A549 treated with dexamethasone at 1 μM for 4 hours (cell line): Measurements from ENCODE around the gene SLC52A1. TPM values are rescaled to one million over a fixed set of nuclear protein-coding genes. Genes with fewer than 3 reads are reported as not detected.

Experiments
- total RNA-seq: library from RNA; stranded (reverse); fragments of 200-300 nt; extraction: Qiagen RNA extraction; gene quantifications from 5 replicates; pipeline ENCODE4 v1.2.3, GENCODE V29; 2022

Gene SLC52A1
- total RNA-seq: 0.34 to 1.0 TPM (median 0.65 TPM) in 5 replicates

DNA sequence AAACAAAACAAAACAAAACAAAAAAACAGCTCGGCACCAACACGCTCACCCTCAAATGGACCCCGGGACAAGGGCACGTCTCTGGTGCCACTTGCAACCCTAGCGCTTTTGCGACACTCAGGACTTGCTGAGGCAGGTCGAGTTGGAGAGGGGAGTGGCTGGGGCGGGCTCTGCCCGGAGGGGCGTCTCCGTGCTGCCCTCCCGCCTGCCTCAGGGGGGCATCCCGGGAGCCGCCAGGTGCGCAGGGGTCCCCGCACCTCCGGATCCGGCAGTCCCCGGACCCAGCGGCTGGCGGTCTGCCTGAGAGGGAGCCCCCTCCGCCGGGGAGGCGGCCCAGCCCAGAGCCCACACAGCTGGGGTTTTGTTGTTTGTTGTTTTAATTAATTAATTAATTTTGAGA is at the start of gene SLC52A1:
TSS of gene SLC52A1 (minus strand) at position 112 of the 400 bp plus-strand sequence. CDS start 820 bp downstream, outside the sequence.

DNA sequence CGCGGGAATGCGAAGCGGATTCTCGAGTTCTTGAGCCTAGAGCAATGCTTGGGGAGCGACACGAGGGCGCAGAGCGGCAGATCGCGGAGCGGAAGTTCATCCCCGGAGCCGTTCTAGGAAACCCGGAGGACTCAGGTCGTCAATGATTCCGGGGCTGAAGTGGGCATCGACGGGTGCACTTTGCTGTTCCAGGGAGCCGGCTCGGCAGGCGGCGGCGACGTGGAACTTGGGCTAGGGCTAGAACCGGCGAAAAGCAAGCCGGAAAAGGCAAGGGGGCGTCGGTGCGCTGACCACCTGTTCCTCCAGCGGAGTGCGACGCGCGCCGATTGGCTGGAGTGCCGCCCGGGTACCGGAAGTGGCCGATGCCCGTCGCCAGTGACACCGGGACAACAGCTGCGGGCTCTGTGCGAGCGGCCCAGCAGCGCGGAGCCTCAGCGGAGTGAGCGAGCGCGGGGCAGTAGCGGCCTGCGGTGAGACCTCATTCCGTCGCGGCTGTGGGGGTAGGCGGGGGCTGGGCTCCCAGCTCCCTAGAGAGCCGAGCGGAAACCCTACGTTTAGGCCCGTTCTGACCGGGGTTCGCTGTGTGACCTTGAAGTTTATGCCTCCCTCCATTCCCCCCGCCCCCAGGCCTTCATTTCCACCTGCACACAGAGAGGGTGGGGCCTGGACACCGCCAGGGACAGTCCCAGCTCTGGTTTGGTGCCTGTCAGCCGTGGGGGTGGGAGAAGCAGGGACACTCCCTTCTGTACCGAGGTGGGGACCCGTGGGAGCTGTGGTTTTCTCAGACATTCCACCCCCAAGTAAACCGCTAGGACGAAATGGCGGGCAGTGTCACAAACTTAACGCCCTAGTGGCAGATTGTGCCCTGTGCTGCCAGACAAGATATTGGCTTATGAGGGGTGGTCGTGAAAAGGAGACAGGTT is 43.1 kb upstream of the SLC52A1 start, which contains the start of gene ZFP3:
TSS of gene ZFP3 (plus strand) at position 362 of the 923 bp plus-strand sequence. CDS start 13,038 bp downstream, outside the sequence.

DNA sequence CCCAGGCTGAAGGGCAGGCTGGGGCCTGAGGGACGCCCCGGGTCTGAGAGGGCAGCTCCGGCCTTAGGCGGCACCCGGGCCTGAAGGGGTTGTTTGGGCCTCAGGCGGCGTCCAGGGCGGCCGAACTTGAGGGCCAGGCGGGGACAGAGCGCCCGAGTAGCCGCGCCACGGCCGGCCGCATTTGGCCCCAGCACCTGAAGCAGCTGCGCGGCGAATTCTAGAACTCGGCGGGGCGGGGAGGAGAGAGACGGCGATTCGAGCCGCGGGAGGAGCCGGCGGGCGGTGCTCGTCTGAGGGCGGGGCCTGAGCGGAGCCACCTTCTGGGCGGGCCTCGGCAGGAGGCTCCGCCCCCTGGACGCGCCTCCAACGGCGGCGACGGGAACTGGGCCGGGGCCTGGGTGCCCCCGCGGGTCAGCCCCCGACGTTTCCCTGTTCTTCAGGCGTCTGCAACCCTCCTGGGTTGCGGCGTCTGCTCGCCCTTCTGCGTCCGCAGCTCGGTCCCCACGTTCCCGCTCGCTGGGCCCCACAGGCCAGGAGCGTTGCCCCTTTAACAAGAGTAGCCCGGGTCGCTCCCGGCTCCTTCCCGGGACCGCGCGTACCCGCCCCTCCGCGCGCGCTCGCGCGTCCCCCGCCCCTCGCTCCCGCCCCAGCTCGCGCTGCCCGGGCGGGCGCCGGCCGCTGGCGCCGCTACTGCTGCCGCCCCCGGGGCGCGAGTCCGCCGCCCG is 37.8 kb downstream of the SLC52A1 start, which contains the start of the genes INCA1 and KIF1C:
TSS of gene INCA1 (minus strand) at position 221 of the 725 bp plus-strand sequence. CDS start 3,085 bp downstream, outside the sequence.
TSS of gene KIF1C (plus strand) at position 649 of the 725 bp plus-strand sequence. CDS start 2,297 bp downstream, outside the sequence.

DNA sequence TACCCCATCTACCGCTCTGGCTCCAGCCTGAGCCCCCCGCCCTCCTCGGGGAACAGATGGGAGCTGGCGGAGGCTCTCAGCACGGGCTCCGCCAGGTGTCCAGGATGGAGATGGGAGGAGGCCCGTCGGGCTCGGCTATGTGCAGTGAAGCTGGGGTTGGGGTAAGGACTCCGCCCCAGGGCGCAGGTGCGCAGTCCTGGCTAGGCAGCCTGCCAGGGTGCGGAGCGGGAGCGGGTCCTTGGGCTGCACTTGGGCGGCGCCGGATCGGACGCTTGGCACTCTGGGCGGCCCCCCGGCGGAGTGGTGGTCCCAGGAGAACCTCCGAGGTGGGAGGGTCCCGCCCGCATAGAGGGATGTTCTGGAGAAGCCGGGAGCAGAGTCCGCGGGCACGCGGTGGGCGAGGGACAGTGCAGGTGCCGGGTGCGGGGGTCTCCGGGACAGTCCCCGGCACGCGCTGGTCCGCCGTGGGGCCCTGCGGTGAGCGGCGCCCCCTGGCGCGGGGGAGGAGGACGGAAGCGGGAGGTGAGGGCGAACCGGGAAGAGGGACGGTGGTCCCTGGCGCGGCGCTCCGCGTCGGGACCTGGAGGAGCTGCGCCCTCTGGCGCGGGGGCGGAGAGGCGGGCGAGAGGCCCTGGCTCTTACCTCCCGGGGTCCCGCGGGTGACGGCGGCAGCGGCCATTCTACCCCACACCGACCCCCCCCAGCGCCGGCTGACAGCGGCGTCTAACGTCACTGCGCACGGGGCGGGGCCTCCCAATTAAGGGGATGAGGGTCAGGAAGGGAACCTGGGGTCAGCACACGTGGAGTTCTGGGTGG is 48.1 kb downstream of the SLC52A1 start, which contains the start of gene CAMTA2:
TSS of gene CAMTA2 (minus strand) at position 725 of the 816 bp plus-strand sequence. CDS start 1,453 bp downstream, outside the sequence.

Other genes with a start within 250 kb of the SLC52A1 start
- gene VMO1, start 249.1 kb downstream of the SLC52A1 start, total RNA-seq: 0.81 to 1.2 TPM (median 1.0 TPM) in 5 replicates
- not detected in 5 replicates for gene GLTPD2, start 246.5 kb downstream of the SLC52A1 start, total RNA-seq
- 454 to 502 TPM (median 480 TPM) in 5 replicates for gene PSMB6, start 239.3 kb downstream of the SLC52A1 start, total RNA-seq
- gene PLD2, start 228.3 kb downstream of the SLC52A1 start, total RNA-seq: 16.1 to 28.8 TPM (median 21.3 TPM) in 5 replicates
- 37.4 to 64.7 TPM (median 58.2 TPM) in 5 replicates for gene MINK1, start 202.1 kb downstream of the SLC52A1 start, total RNA-seq
- 0.26 to 0.39 TPM (median 0.28 TPM) in 5 replicates for gene C17orf107, start 135.9 kb downstream of the SLC52A1 start, total RNA-seq
- gene CHRNE, start 132.3 kb downstream of the SLC52A1 start, total RNA-seq: 0.05 to 0.25 TPM (median 0.06 TPM) in 3 of 5 replicates, not detected in the others
- not detected in 5 replicates for gene GP1BA, start 103.1 kb downstream of the SLC52A1 start, total RNA-seq
- 45.9 to 69.3 TPM (median 67.6 TPM) in 5 replicates for gene SLC25A11, start 95.4 kb downstream of the SLC52A1 start, total RNA-seq
- 86.7 to 163 TPM (median 139 TPM) in 5 replicates for gene RNF167, start 95.2 kb downstream of the SLC52A1 start, total RNA-seq
- 2,234 to 3,252 TPM (median 3,174 TPM) in 5 replicates for gene PFN1, start 86.9 kb downstream of the SLC52A1 start, total RNA-seq
- gene ENO3, start 84.3 kb downstream of the SLC52A1 start, total RNA-seq: 39.2 to 50.6 TPM (median 42.0 TPM) in 5 replicates
- gene SPAG7, start 67.6 kb downstream of the SLC52A1 start, total RNA-seq: 66.7 to 87.0 TPM (median 69.4 TPM) in 5 replicates
- gene CAMTA2, start 47.8 kb downstream of the SLC52A1 start, total RNA-seq: 19.4 to 41.9 TPM (median 36.7 TPM) in 5 replicates
- gene INCA1, start 37.9 kb downstream of the SLC52A1 start, total RNA-seq: 1.0 to 1.9 TPM (median 1.5 TPM) in 5 replicates
- gene KIF1C, start 37.5 kb downstream of the SLC52A1 start, total RNA-seq: 108 to 141 TPM (median 136 TPM) in 5 replicates
- gene ZFP3, start 43.0 kb upstream of the SLC52A1 start, total RNA-seq: 0.84 to 1.4 TPM (median 1.1 TPM) in 5 replicates
- gene ZNF232, start 76.5 kb upstream of the SLC52A1 start, total RNA-seq: 3.6 to 4.2 TPM (median 3.8 TPM) in 5 replicates
- gene USP6, start 80.6 kb upstream of the SLC52A1 start, total RNA-seq: 0.02 to 0.05 TPM (median 0.02 TPM) in 5 replicates
- 1.1 to 1.5 TPM (median 1.5 TPM) in 5 replicates for gene ZNF594, start 156.4 kb upstream of the SLC52A1 start, total RNA-seq
- gene SCIMP, start 199.4 kb upstream of the SLC52A1 start, total RNA-seq: not detected in 5 replicates
- 36.8 to 44.3 TPM (median 41.1 TPM) in 5 replicates for gene RABEP1, start 246.9 kb upstream of the SLC52A1 start, total RNA-seq